ENCODE data around the gene LDHA. TPM values are rescaled to one million over a fixed set of nuclear protein-coding genes. Genes with fewer than 3 reads are reported as not detected.
A peak's percentile ranks its signal among the peaks of the same experiment; 100 is the strongest.
"Not testable (repeated sequence)": the region's sequence is repeated elsewhere in the genome, so short reads cannot be mapped to it uniquely, and the experiment has no call there.

Gene LDHA
- total RNA-seq, 1 donor from 2014 or later, result 1,448 TPM

- H3K27me3 Mint-ChIP-seq (ENCODE audit: insufficient read depth); DNase-seq (ENCODE audit: low spot score); H3K27ac Mint-ChIP-seq; intact Hi-C loops (cut with micrococcal nuclease); H3K9me3 Mint-ChIP-seq; H3K4me3 Mint-ChIP-seq: not testable (repeated sequence)
- Mint-ChIP-seq H3K36me3 (ENCODE audit: low read depth) (peaks cover 69% of the 10 kb centered on the region), H3K4me1 (ENCODE audit: low read depth) (peaks cover 58% of the 10 kb centered on the region)
These were observed 6.7 kb downstream of the LDHA start for GRCh38 chr11:18401077-18401476.

DNA sequence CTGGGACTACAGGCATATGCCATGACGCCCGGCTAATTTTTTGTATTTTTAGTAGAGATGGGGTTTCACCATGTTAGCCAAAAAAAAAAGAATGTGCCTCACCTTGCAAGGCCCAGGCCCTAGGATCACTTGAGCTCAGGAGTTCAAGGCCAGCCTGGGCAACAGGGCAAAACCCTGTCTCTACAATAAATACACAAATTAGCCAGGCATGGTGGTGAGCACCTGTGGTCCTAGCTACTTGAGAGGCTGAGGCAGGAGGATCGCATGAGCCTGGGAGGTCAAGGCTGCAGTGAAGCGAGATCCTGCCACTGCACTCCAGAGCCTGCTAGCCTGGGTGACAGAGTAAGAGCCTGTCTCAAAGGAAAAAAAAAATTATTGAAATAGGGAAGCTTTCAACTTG, 9.7 kb downstream of the LDHA start:
- H3K27me3 Mint-ChIP-seq (ENCODE audit: insufficient read depth), result no peaks in the 10 kb centered on the region
- peak overlapping the region; percentile 22 for H3K4me3 Mint-ChIP-seq
- no peaks in the 10 kb centered on the region for H3K9me3 Mint-ChIP-seq
- H3K36me3 Mint-ChIP-seq (ENCODE audit: low read depth), result peaks cover 58% of the 10 kb centered on the region
- intact Hi-C loops (cut with micrococcal nuclease), result no loop called here
- no peak for DNase-seq (ENCODE audit: low spot score)
- no peak overlapping the region for H3K27ac Mint-ChIP-seq
- H3K4me1 Mint-ChIP-seq (ENCODE audit: low read depth), result peaks cover 37% of the 10 kb centered on the region

DNA sequence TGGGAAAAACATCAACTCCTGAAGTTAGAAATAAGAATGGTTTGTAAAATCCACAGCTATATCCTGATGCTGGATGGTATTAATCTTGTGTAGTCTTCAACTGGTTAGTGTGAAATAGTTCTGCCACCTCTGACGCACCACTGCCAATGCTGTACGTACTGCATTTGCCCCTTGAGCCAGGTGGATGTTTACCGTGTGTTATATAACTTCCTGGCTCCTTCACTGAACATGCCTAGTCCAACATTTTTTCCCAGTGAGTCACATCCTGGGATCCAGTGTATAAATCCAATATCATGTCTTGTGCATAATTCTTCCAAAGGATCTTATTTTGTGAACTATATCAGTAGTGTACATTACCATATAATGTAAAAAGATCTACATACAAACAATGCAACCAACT, 13.0 kb downstream of the LDHA start:
- H3K27me3 Mint-ChIP-seq (ENCODE audit: insufficient read depth); H3K27ac Mint-ChIP-seq; DNase-seq (ENCODE audit: low spot score); intact Hi-C loops (cut with micrococcal nuclease); H3K4me3 Mint-ChIP-seq; H3K9me3 Mint-ChIP-seq: not testable (repeated sequence)
- Mint-ChIP-seq H3K36me3 (ENCODE audit: low read depth) (peaks cover 42% of the 10 kb centered on the region), H3K4me1 (ENCODE audit: low read depth) (peaks cover 31% of the 10 kb centered on the region)

GRCh38 chr11:18408558-18409291, 14.4 kb downstream of the LDHA start:
- H3K36me3 Mint-ChIP-seq (ENCODE audit: low read depth), result peaks cover 30% of the 10 kb centered on the region
- intact Hi-C loops (cut with micrococcal nuclease), result no loop called here
- no peak overlapping the region for H3K4me3 Mint-ChIP-seq

DNA sequence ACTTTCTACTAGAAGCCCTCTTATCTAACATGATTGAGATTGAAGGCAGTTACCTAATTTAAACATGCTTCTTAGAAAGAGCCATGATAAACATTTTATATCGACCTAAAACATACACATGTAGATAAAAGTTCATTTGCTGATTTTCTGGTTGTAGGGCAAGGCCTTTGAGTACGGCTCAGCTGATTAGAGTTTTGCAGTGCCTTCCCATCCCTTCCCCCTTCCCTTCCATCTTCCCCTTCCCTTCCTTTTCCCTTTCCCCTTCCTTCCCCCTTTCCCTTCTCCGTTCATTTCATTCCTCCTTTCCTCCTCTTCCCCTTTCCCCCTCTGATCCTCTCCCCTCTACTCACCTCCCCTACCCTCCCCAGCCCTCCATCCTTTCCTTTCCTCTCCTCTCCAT, 22.1 kb downstream of the LDHA start:
- no peak overlapping the region for H3K4me3 Mint-ChIP-seq
- intact Hi-C loops (cut with micrococcal nuclease), result no loop called here
- H3K4me1 Mint-ChIP-seq (ENCODE audit: low read depth), result peaks cover 5% of the 10 kb centered on the region
- H3K9me3 Mint-ChIP-seq, result no peaks in the 10 kb centered on the region
- H3K27ac Mint-ChIP-seq, result no peak overlapping the region
- H3K36me3 Mint-ChIP-seq (ENCODE audit: low read depth), result no peaks in the 10 kb centered on the region
- H3K27me3 Mint-ChIP-seq (ENCODE audit: insufficient read depth), result no peaks in the 10 kb centered on the region
- no peak for DNase-seq (ENCODE audit: low spot score)

More at GRCh38 chr11:18408558-18409291, 14.4 kb downstream of the LDHA start:
- Mint-ChIP-seq H3K9me3 (peaks cover 3% of the 10 kb centered on the region), H3K27me3 (ENCODE audit: insufficient read depth) (no peaks in the 10 kb centered on the region), H3K4me1 (ENCODE audit: low read depth) (peaks cover 19% of the 10 kb centered on the region), H3K27ac (peak overlapping the region; percentile 44)
- DNase-seq (ENCODE audit: low spot score), result no peak

DNA sequence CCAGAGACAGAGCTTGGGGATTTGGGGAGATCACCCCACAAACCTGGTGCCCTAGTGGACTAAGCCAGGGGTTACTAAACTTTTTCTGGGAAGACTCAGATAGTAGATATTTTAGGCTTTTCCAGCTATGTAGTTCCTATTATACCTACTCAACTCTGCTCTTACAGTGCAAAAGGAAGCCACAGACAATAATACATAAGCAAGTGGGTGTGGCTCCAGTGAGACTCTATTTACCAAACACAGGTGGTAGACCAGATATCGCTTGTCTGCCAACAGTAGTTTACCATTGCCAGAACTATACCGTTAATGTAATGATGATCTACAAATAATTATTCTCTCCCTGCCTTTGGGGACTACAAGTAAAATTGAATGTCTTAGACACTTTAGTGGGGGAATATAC, 24.7 kb downstream of the LDHA start:
- Mint-ChIP-seq H3K4me3 (no peak overlapping the region), H3K27ac (no peak overlapping the region), H3K27me3 (ENCODE audit: insufficient read depth) (peaks cover 4% of the 10 kb centered on the region), H3K4me1 (ENCODE audit: low read depth) (no peaks in the 10 kb centered on the region), H3K9me3 (no peaks in the 10 kb centered on the region), H3K36me3 (ENCODE audit: low read depth) (no peaks in the 10 kb centered on the region)
- DNase-seq (ENCODE audit: low spot score), result no peak
- intact Hi-C loops (cut with micrococcal nuclease), result no loop called here

DNA sequence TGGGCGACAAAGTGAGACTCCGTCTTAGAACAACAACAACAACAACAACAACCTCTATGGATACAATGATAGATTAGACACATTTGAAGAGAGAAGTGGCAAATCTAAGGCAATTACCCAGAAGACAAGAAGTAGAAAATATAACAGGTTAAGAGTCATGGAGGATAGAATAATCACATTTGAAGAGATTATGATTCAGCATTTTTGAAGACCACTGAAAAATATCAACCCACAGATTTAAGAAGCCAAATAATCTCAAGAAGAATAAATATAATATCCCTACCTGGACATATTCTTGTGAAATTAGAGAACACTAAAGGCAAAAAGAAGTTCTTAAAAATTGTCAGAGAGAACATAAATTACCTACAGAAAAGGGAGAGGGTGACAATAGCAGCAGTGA, 25.7 kb downstream of the LDHA start:
- Mint-ChIP-seq H3K4me1 (ENCODE audit: low read depth) (no peaks in the 10 kb centered on the region), H3K4me3 (no peak overlapping the region), H3K27ac (no peak overlapping the region), H3K27me3 (ENCODE audit: insufficient read depth) (peaks cover 4% of the 10 kb centered on the region), H3K36me3 (ENCODE audit: low read depth) (no peaks in the 10 kb centered on the region), H3K9me3 (no peaks in the 10 kb centered on the region)
- intact Hi-C loops (cut with micrococcal nuclease), result no loop called here
- DNase-seq (ENCODE audit: low spot score), result no peak

DNA sequence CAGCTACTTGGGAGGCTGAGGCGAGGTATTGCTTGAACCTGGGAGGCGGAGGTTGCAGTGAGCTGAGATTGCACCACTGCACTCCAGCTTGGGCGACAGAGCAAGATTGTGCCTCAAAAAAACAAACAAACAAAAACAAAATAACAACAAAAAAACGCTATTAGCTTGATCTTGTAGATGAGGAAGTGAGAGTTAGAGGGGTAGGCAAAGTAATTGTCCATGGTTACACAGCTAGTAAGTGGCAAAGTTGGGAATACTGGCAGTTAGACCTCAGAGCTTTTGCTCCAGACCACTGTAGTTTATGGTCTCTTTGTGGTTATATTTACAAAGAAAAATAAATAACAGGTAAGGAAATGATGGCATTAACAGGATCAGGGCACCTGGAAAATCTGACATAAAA, 32.9 kb downstream of the LDHA start:
- intact Hi-C loops (cut with micrococcal nuclease), result no loop called here
- no peaks in the 10 kb centered on the region for H3K4me1 Mint-ChIP-seq (ENCODE audit: low read depth)
- no peak overlapping the region for H3K27ac Mint-ChIP-seq
- peaks cover 3% of the 10 kb centered on the region for H3K36me3 Mint-ChIP-seq (ENCODE audit: low read depth)
- peaks cover 6% of the 10 kb centered on the region for H3K9me3 Mint-ChIP-seq
- peaks cover 7% of the 10 kb centered on the region for H3K27me3 Mint-ChIP-seq (ENCODE audit: insufficient read depth)
- H3K4me3 Mint-ChIP-seq, result no peak overlapping the region
- DNase-seq (ENCODE audit: low spot score), result no peak

DNA sequence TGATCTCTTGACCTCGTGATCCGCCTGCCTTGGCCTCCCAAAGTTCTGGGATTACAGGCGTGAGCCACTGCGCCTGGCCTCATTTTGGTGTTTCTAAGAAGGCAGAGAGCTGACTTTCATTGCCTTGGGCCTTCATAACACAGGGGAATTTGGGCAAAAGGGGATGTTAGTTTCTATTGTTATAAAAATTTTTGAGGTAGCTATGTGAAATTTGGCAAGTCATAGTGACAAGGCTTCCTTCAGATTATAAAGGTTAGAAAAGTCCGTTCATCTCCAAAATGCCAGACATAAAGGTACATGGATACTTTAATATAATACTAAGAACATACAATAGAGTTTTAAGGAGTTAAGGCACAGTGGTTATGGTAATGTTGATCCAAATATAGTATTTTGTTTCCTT, 35.0 kb downstream of the LDHA start:
- no peaks in the 10 kb centered on the region for H3K4me1 Mint-ChIP-seq (ENCODE audit: low read depth)
- peaks cover 3% of the 10 kb centered on the region for H3K27me3 Mint-ChIP-seq (ENCODE audit: insufficient read depth)
- DNase-seq (ENCODE audit: low spot score), result no peak
- intact Hi-C loops (cut with micrococcal nuclease), result no loop called here
- H3K9me3 Mint-ChIP-seq, result peaks cover 19% of the 10 kb centered on the region
- H3K27ac Mint-ChIP-seq, result no peak overlapping the region
- H3K36me3 Mint-ChIP-seq (ENCODE audit: low read depth), result peaks cover 3% of the 10 kb centered on the region
- no peak overlapping the region for H3K4me3 Mint-ChIP-seq

- intact Hi-C loops (cut with micrococcal nuclease), result no loop called here
- Mint-ChIP-seq H3K27ac (no peak overlapping the region), H3K27me3 (ENCODE audit: insufficient read depth) (peaks cover 3% of the 10 kb centered on the region), H3K4me1 (ENCODE audit: low read depth) (no peaks in the 10 kb centered on the region), H3K9me3 (peaks cover 22% of the 10 kb centered on the region), H3K36me3 (ENCODE audit: low read depth) (peaks cover 5% of the 10 kb centered on the region), H3K4me3 (no peak overlapping the region)
- no peak for DNase-seq (ENCODE audit: low spot score)
These were observed 44.3 kb downstream of the LDHA start for GRCh38 chr11:18438691-18439090.

DNA sequence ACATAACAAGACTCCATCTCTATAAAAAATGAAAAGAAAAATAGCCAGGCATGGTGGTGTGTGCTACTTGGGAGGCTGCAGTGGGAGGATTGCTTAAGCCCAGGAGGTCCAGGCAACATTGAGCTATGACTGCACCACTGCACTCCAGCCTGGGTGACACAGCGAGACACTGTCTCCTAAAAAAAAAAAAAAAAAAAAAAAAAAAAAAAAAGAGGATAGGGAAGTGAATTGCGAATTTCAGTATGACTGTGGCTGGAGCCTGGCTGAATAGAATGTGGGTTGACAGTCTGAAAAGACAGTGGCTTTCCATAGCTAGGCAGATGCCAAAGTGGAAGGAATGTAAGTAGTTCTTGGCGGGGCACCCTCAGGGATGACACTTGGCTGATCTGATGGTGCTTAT, 54.9 kb downstream of the LDHA start:
- H3K4me1 Mint-ChIP-seq (ENCODE audit: low read depth), result no peaks in the 10 kb centered on the region

DNA sequence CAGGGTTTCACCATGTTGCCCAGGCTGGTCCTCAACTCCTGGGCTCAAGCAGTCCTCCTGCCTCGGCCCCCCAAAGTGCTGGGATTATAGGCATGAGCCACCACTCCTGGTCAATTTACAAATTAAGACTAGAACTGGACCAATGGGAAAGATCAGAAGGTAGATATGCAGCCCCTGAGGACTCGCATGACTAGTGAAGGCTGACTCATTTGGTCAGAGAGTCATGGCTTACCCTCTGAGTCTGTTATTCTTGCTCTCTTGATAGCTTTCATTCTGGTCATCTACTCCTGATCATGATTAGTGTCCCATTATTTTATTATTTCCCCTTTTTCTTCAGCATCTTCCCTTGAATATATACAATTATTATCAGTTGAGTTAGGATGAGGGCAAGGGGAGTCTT, 58.6 kb downstream of the LDHA start:
- Mint-ChIP-seq H3K27ac (no peak overlapping the region), H3K4me3 (no peak overlapping the region), H3K36me3 (ENCODE audit: low read depth) (no peaks in the 10 kb centered on the region), H3K4me1 (ENCODE audit: low read depth) (peaks cover 6% of the 10 kb centered on the region), H3K9me3 (no peaks in the 10 kb centered on the region), H3K27me3 (ENCODE audit: insufficient read depth) (peaks cover 13% of the 10 kb centered on the region)
- DNase-seq (ENCODE audit: low spot score), result no peak
- intact Hi-C loops (cut with micrococcal nuclease), result no loop called here

More for the DNA sequence above, 54.9 kb downstream of the LDHA start:
- intact Hi-C loops (cut with micrococcal nuclease), result no loop called here
- H3K9me3 Mint-ChIP-seq, result no peaks in the 10 kb centered on the region
- H3K27me3 Mint-ChIP-seq (ENCODE audit: insufficient read depth), result peaks cover 12% of the 10 kb centered on the region
- H3K27ac Mint-ChIP-seq, result no peak overlapping the region
- no peak overlapping the region for H3K4me3 Mint-ChIP-seq
- no peak for DNase-seq (ENCODE audit: low spot score)
- no peaks in the 10 kb centered on the region for H3K36me3 Mint-ChIP-seq (ENCODE audit: low read depth)

DNA sequence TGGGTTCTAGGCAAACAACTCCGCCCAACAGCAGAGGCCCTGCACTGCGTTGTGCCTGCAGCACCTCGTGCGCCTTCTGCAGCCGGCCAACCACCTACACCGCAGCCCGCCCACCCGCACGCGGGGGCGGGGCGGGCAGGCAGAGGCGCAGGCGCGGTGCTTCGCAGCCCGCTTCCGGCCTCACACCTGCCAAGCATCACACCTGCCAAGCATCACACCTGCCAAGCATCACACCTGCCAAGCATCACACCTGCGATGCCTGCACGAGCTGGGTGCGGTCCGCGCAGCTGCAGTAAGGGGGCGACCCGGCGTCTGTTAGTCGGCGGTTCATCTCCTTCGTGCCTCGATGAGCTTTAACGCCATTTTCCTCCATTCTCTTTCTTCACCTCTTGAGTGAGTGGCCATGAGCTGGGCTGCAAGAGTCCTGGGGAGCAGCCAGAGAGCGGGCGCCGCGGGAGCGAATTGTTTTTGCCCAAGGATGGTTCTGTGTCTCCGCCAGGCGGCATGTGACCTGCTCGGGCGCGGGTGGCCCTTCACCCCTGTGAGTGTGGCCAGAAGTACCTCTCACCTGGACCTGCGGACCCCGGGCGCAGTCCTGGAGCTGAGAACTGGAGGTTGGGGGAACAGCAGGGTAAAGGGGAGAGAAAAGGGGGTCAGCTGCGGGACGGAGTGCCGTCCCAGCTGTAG, 61.5 kb downstream of the LDHA start, which contains the start of gene LDHAL6A:
Gene LDHAL6A, plus strand, starts transcription at position 171 of the 687 bp plus-strand sequence. CDS start 825 bp downstream, outside the sequence.
- intact Hi-C loops (cut with micrococcal nuclease), result no loop called here
- peaks cover 6% of the 10 kb centered on the region for H3K4me1 Mint-ChIP-seq (ENCODE audit: low read depth)
- no peaks in the 10 kb centered on the region for H3K9me3 Mint-ChIP-seq
- H3K4me3 Mint-ChIP-seq, result peak within 1 kb of the TSS; percentile 32
- DNase-seq (ENCODE audit: low spot score), result no peak
- no peaks in the 10 kb centered on the region for H3K36me3 Mint-ChIP-seq (ENCODE audit: low read depth)
- peaks cover 11% of the 10 kb centered on the region for H3K27me3 Mint-ChIP-seq (ENCODE audit: insufficient read depth)
- no peak within 1 kb of the TSS for H3K27ac Mint-ChIP-seq

All from activated T-helper 1 cell treated with anti-CD3 and anti-CD28 coated beads, Interleukin-12 subunit alpha, Interleukin-12 subunit beta, Interleukin-2, Interleukin-4 antibody, amounts not matched to agents 30 ng/mL and 10 ng/mL and 1 ng/mL, durations not matched to agents 14 hours and 24 hours and 36 hours (primary cell).